Activated CD4-positive, alpha-beta T cell treated with anti-CD3 and anti-CD28 coated beads, Interleukin-2, amount 50 U/mL, for 48 hours (primary cell): ENCODE data around the gene PLD2.
"Not testable (repeated sequence)": the region's sequence is repeated elsewhere in the genome, so short reads cannot be mapped to it uniquely, and the experiment has no call there.

Experiments
- DNase-seq, 2 experiments: peaks; one replicate each; pipeline ENCODE4 v3.0.0-alpha.2; 2020

Gene PLD2

GRCh38 chr17:4858068-4858881, 51.3 kb downstream of the PLD2 start:
- DNase-seq, result no peak

- peak in 1 of 2 experiments; percentile 11 for DNase-seq
Observed at GRCh38 chr17:4858882-4859260, 51.9 kb downstream of the PLD2 start.

GRCh38 chr17:4859816-4860625, 53.1 kb downstream of the PLD2 start:
- DNase-seq, result no peak

GRCh38 chr17:4860651-4861050, 53.7 kb downstream of the PLD2 start:
- no peak for DNase-seq

GRCh38 chr17:4861052-4861451, 54.1 kb downstream of the PLD2 start:
- DNase-seq, result no peak

- no peak for DNase-seq
Observed at GRCh38 chr17:4862720-4863119, 55.8 kb downstream of the PLD2 start.

GRCh38 chr17:4863321-4863720, 56.4 kb downstream of the PLD2 start:
- DNase-seq, result no peak

GRCh38 chr17:4867535-4867934, 60.6 kb downstream of the PLD2 start:
- not testable (repeated sequence) for DNase-seq

GRCh38 chr17:4869058-4869998, 62.4 kb downstream of the PLD2 start:
- not testable (repeated sequence) for DNase-seq

- no peak for DNase-seq
Observed at GRCh38 chr17:4870855-4871254, 63.9 kb downstream of the PLD2 start.

- DNase-seq, result no peak
Observed at GRCh38 chr17:4872786-4873185, 65.8 kb downstream of the PLD2 start.
